Measurements from ENCODE around the gene WDR44.
"Not testable (repeated sequence)": the region's sequence is repeated elsewhere in the genome, so short reads cannot be mapped to it uniquely, and the experiment has no call there.

WDR44 gene

GRCh38 chrX:118480172-118480571 is 134.3 kb downstream of the WDR44 start:
- no peak for DNase-seq (ENCODE audit: low read depth in 2 of 2)

DNA sequence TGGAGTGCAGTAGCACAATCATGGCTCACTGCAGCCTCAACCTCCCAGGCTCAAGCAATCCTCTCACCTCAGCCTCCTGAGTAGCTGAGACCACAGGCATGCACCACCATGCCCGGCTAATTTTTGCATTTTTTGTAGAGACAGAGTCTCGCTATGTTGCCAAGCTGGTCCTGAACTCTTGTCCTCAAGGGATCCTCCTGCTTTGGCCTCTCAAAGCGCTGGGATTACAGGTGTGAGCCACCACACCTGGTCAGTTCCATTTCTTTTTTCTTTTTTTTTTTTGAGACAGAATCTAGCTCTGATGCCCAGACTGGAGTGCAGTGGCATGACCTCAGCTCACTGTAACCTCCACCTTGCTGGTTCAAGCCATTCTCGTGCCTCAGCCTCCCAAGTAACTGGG is 136.5 kb downstream of the WDR44 start:
- not testable (repeated sequence) for DNase-seq (ENCODE audit: low read depth in 2 of 2)

GRCh38 chrX:118484216-118484903 is 138.5 kb downstream of the WDR44 start:
- no peak for DNase-seq (ENCODE audit: low read depth in 2 of 2)

DNA sequence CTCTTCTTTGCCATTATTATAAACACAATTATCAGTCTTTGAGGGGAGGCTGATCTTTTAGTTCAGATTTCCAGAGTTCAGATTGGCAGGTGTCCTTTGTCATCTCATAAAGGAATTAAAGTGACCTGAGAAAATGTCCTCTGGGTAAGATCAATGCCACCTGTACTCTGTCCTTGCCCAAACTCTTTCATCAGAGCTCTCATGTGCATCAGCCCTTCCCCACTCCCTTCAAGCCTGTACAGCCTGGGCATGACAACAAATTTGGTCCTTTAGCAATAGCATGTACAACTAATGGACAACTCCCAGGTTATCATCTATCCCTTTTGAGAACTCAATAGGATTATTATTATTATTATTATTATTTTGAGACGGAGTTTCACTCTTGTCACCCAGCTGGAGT is 140.8 kb downstream of the WDR44 start:
- not testable (repeated sequence) for DNase-seq (ENCODE audit: low read depth in 2 of 2)

GRCh38 chrX:118493016-118493415 is 147.1 kb downstream of the WDR44 start:
- no peak for DNase-seq (ENCODE audit: low read depth in 2 of 2)

DNA sequence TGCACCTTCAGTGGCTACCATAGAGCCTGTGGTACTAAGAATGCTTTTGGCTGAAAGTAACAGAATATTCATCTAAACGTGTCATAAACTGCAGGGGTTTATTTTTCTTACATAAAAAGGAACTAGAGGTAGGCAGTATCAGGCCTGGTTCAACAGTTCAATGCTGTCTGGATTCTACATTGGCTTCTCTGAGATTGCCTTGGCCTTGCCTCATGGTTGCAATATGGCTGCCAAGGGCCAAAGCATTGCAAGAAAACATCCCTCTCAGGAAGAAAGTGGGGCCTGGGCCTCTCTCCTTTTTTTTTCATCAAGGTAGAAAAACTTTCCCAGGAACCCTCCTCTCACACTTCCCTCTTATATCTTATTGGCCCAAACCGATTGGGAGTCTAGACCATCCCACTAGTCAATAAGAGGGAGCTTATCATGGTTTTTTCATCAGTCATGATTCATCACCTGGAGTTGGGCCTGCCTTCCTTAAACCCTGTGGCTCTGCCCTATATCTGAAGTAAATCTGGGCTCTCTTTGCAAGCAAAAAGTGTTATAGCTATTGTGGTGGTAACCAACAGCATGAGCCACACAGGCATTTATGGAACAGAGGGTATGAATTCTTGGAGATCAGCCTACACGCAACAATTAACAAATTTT is 147.9 kb downstream of the WDR44 start:
- DNase-seq (ENCODE audit: low read depth in 2 of 2) = no peak

DNA sequence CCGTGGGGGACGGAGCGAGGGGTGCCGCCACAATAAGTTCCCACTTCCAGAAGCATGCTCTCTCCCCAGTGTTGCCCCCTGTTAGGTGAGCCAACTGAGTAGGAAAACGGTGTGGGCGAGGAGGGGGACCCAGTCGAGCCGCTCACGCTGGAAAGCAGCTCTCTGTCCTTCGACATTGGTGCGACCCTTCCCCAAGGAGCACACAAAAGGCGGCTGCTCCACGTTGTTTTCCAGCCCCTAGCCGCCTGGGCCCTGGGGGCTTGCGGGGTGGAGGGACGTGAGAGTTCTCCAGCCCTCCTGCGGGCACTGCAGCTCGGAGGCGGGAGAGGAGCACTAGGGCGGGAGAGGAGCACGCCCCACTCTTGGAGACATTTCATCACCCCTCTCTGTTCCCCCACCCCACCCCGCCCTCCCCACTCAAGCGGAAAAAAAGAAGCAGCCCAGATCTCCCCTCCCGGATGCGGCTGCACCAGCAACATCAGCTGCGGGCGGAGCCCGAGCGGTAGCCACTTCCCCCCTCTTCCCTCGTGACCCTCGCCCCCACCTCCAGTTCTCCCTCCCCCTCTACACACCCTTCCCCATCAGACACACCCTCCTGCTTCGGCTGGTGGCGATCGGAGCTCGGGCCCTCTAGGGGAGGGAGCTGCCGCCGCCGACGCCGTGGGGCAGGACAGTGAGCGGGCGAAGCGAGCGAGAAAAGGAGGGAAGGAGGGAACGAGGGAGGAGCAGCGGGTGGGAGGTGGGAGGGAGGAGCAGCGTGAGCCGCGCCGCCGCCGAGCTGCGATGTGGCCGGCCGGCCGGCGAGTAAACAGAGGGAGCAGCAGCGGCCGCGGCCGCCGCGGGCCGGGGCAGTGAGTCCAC is 149.4 kb downstream of the WDR44 start, which contains the start of gene DOCK11:
Gene DOCK11 (plus strand): TSS at position 755 of the 861 bp plus-strand sequence. CDS start 157 bp downstream, outside the sequence.
- DNase-seq (ENCODE audit: low read depth in 2 of 2) = peak; percentile 61 to 63

DNA sequence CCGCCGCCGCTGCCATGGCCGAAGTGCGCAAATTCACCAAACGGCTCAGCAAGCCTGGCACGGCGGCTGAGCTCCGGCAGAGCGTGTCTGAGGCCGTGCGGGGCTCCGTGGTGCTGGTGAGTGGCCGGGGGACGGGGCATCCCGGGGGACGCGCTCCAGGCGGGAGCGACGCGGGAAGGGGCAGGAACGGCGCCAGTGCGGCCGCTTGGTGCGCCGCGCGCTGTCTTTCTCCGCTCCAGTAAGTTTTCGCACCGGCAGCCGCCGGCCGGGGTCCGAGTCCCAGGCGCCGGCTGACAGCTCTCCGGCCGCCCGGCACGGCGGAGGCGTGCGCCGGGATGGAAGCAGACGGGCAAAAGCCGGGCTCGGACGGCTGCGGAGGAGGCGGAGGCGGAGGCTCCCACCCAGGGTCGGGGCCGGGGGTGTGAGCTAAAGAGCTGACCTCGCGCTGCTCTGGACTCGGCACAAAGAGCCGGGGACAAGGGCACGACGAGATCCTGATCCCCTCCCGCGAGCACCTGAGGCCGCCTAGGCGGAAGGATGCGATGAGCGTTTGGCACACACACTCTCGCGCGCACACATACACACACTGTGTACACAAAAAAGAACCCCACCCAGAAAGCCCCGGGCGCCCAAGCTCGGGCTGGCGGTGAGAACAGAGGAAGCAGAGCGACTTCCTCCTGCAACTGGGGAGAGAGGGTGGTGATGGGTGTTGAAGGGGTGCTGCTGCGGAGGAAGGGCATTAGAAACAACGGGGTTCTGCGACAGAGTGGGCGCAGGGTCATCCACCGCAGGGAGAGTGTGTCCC is 150.3 kb downstream of the WDR44 start:
- peak; percentile 46 to 47 for DNase-seq (ENCODE audit: low read depth in 2 of 2)

DNA sequence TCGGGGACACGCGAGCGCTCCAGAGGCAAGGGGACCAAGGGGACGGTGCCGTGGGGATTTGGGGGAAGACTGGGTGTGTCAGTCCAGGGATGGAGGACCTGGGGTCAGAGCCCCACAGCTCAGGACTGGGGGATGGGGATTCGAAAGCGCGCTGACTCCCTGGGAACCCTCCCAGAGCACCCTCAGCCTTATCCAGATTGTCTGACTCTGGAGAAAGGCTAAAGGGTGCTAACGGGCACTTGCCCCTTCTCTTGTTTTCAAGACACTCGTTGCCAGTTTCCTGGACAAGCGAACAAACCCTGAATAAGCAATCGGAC is 150.8 kb downstream of the WDR44 start:
- no peak for DNase-seq (ENCODE audit: low read depth in 2 of 2)

GRCh38 chrX:118497180-118497818 is 151.4 kb downstream of the WDR44 start:
- DNase-seq (ENCODE audit: low read depth in 2 of 2) = no peak

- DNase-seq (ENCODE audit: low read depth in 2 of 2) = no peak
Observed at GRCh38 chrX:118498351-118498750, 152.4 kb downstream of the WDR44 start.

DNA sequence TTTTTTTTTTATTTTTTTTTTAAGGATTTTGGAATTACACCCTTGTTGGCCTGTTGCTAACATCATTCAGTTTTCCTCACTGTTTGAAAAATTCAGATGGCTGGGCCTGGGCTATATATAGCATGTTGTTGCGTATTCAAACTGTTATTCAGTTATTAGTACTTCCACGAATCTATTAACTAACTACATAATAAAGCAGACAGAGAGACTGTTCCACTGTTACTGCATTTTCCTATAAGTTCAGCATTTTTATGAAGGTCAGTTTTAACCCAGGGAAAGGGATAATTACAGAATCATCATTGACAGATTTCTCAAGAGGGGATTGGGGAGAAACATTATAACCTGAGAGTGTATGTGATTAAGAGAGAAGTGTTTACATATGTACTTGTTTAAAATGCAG is 152.8 kb downstream of the WDR44 start:
- DNase-seq (ENCODE audit: low read depth in 2 of 2) = no peak

GRCh38 chrX:118499295-118499694 is 153.4 kb downstream of the WDR44 start:
- no peak for DNase-seq (ENCODE audit: low read depth in 2 of 2)
